ENCODE data around the gene CFH.

Gene CFH

DNA sequence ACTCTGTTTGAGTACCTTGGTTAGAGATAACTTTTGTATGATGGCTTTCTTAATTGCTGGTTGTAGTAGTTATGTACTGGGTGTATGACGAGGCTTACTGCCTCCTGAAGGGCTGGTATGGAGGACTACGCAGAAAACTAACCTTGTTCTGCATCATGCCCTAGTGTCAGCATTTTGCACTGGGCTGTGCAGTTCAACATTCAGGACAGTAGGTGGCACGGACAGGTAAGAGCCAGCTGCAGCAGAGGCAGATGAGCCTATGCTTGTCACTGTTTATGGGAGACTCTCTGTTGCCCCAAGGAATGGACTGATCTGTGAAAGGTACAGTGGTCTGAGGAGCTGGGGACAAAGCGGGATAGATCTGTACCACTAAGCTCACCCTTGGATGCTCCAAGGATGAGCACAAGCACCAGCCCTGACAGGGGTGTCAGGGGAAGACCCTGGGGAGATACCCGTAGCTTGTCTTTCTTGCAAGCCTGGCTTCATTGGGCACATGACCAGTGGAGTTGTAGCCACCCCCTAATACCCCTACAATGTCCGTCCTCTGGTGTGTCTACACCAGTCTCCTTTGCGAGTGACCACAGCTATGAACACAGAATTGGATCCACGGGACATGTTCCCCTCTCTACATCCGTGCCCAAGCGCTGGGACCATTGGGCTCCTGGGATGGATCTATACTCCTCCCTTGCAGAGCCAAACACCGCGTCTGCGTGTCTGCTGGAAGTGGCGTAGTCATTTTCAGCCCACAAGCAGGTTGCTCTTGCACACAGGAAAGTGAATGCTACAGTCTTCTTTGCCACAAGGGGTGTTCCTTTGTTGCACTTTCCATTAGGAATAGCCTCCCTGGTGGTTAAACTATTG, 71.7 kb downstream of the CFH start:
- Histone ChIP-seq H3K9me3 (ENCODE audit: severe bottlenecking) (no peaks in the 10 kb centered on the region), H3K27me3 (ENCODE audit: insufficient read depth, poor library complexity, severe bottlenecking) (no peaks in the 10 kb centered on the region), H3K4me1 (ENCODE audit: insufficient read depth, poor library complexity, severe bottlenecking) (no peaks in the 10 kb centered on the region), H3K4me3 (ENCODE audit: severe bottlenecking) (no peak overlapping the region), H3K36me3 (ENCODE audit: low read depth) (no peaks in the 10 kb centered on the region), H3K27ac (ENCODE audit: poor library complexity, severe bottlenecking) (no peak overlapping the region)
- ATAC-seq (ENCODE audit: low read depth) (peak; percentile 79), DNase-seq (ENCODE audit: low spot score) (no peak)
- TF ChIP-seq CTCF (IDR thresholded peaks at IDR 0.05; ENCODE audit: poor library complexity, severe bottlenecking) = peak; percentile 65

DNA sequence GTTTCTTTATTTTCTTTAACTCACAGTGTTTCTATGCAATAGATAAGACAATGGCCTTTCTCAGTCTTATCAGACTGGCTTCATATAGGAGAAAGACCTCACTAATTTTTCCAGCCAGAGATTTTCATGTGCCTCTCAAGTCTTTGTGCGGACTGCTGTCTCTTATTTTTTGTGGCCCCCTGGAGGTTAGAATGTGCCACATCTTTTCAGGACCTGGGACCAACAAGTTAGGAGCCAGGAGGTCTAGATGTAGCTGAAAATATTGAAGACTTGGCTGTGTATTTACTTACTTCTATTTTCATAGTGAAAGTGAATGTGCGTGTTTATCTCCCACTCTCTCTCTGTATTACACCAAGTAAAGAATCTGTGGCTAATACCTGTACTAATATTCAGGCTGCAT, 80.7 kb downstream of the CFH start:
- Histone ChIP-seq H3K27me3 (ENCODE audit: insufficient read depth, poor library complexity, severe bottlenecking) (no peaks in the 10 kb centered on the region), H3K4me1 (ENCODE audit: insufficient read depth, poor library complexity, severe bottlenecking) (no peaks in the 10 kb centered on the region), H3K9me3 (ENCODE audit: severe bottlenecking) (no peaks in the 10 kb centered on the region), H3K4me3 (ENCODE audit: severe bottlenecking) (no peak overlapping the region), H3K27ac (ENCODE audit: poor library complexity, severe bottlenecking) (no peak overlapping the region), H3K36me3 (ENCODE audit: low read depth) (no peaks in the 10 kb centered on the region)
- ATAC-seq (ENCODE audit: low read depth) = no peak
- DNase-seq (ENCODE audit: low spot score) = no peak
- no peak for TF ChIP-seq CTCF (IDR thresholded peaks at IDR 0.05; ENCODE audit: poor library complexity, severe bottlenecking)

DNA sequence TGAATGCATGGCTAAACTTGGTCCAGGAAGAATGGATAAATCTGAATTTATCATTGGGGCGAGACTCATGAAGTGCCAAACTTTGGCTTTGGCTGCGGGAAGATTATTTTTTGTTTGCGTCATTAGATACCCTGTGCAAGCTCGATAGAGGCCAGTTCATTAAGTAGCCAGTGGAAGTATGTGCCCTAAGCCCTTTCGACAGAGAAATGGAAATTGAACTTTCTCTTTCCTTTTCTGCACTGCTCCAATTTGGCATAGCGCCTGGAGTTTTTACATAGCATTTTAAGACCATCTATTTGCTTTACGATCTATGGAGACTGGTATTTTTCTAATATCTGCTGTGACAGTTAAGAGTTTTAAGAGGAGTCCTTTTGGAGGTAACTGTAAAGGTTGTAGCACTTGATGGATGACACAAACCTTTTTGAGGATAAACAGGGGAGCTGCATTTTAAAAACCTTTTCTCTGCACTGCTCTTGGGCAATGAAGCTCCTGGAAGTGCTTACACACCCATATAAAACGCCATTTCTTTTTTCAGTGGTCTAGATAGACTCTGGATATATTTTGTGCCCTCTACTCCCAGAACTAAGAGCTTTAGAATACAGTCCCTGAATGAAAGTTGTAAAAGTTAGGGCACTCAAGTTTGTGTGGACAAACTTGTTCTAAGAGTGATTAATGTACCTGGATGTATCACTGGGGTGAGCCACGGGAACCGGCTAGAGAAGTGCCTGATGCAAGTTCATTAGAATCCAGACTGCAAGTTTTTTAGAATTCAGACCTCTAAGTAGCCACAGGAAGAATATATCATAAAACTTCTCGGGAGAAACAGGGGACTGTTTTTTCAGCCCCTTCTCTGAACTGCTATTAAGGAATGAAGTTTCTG, 81.5 kb downstream of the CFH start:
- no peaks in the 10 kb centered on the region for H3K4me1 ChIP-seq (ENCODE audit: insufficient read depth, poor library complexity, severe bottlenecking)
- no peak for TF ChIP-seq CTCF (IDR thresholded peaks at IDR 0.05; ENCODE audit: poor library complexity, severe bottlenecking)
- DNase-seq (ENCODE audit: low spot score) = no peak
- no peak overlapping the region for H3K4me3 ChIP-seq (ENCODE audit: severe bottlenecking)
- H3K36me3 ChIP-seq (ENCODE audit: low read depth) = no peaks in the 10 kb centered on the region
- no peak overlapping the region for H3K27ac ChIP-seq (ENCODE audit: poor library complexity, severe bottlenecking)
- no peaks in the 10 kb centered on the region for H3K9me3 ChIP-seq (ENCODE audit: severe bottlenecking)
- no peaks in the 10 kb centered on the region for H3K27me3 ChIP-seq (ENCODE audit: insufficient read depth, poor library complexity, severe bottlenecking)
- no peak for ATAC-seq (ENCODE audit: low read depth)

- DNase-seq (ENCODE audit: low spot score) = no peak
- H3K4me1 ChIP-seq (ENCODE audit: insufficient read depth, poor library complexity, severe bottlenecking) = no peaks in the 10 kb centered on the region
- no peaks in the 10 kb centered on the region for H3K9me3 ChIP-seq (ENCODE audit: severe bottlenecking)
- H3K4me3 ChIP-seq (ENCODE audit: severe bottlenecking) = no peak overlapping the region
- no peak for ATAC-seq (ENCODE audit: low read depth)
- no peaks in the 10 kb centered on the region for H3K36me3 ChIP-seq (ENCODE audit: low read depth)
- no peaks in the 10 kb centered on the region for H3K27me3 ChIP-seq (ENCODE audit: insufficient read depth, poor library complexity, severe bottlenecking)
- TF ChIP-seq CTCF (IDR thresholded peaks at IDR 0.05; ENCODE audit: poor library complexity, severe bottlenecking) = no peak
- no peak overlapping the region for H3K27ac ChIP-seq (ENCODE audit: poor library complexity, severe bottlenecking)
Measured at GRCh38 chr1:196734006-196734405, 82.2 kb downstream of the CFH start.
